Endothelial cell of umbilical vein (primary cell): ENCODE data around the gene PMAIP1. TPM values are rescaled to one million over a fixed set of nuclear protein-coding genes. Genes with fewer than 3 reads are reported as not detected.
A peak's percentile ranks its signal among the peaks of the same experiment; 100 is the strongest.

Source experiments
- BruUV-seq: library from RNA; stranded (reverse); fragments of 400-500 nt; replicated peaks from 2 replicates; lab custom pipeline; 2021; lab: Mats Ljungman, UMichigan
- CTCF ChIA-PET: fragments of 300-600, 350-600 bp; sonication (Branson Sonifier 250); formaldehyde crosslinking; loops from one replicate; lab custom pipeline; 2021; ENCODE audit warnings: antibody characterized with exemption, inconsistent platforms; lab: Charles Lee
- POLR2A ChIA-PET: fragments of 300-600, 350-600 bp; sonication (Branson Sonifier 250); formaldehyde crosslinking; loops from one replicate; lab custom pipeline; 2021; ENCODE audit warnings: antibody characterized with exemption, inconsistent platforms; lab: Charles Lee
- DNase-seq: peaks from one replicate; pipeline ENCODE4 v3.0.0-alpha.2; 2011; ENCODE audit warnings: low read depth, low spot score
- FAIRE-seq: peaks from 2 replicates; lab custom pipeline; 2011; peaks lifted over from hg19 to GRCh38; lab: Jason Lieb, UNC
- H2AFZ ChIP-seq: 2 replicates; pipeline ENCODE4 v1.6.0; 2012; ENCODE audit warnings: low read depth, low read length, control low read depth, inconsistent platforms
- H3K27ac ChIP-seq: 2 replicates; pipeline ENCODE4 v1.5.1; 2011; ENCODE audit warnings: low read depth, mild to moderate bottlenecking, control low read depth, low read length, moderate library complexity; ENCODE audit not compliant: insufficient read depth
- H3K27me3 ChIP-seq, 2 experiments: 2 replicates each; pipeline versions ENCODE4 v1.6.0 to v1.6.1; 2011; ENCODE audit warnings: low read length in 2 of 2, mixed read lengths in 1 of 2; ENCODE audit not compliant: control insufficient read depth in 2 of 2, insufficient read depth in 2 of 2
- H3K36me3 ChIP-seq, 2 experiments: 2 replicates in 1 of 2; 3 replicates in 1 of 2; pipeline ENCODE4 v1.5.1; 2011; ENCODE audit warnings: low read length in 2 of 2, mild to moderate bottlenecking in 1 of 2, moderate library complexity in 1 of 2; ENCODE audit not compliant: control insufficient read depth in 2 of 2, insufficient read depth in 2 of 2; ENCODE audit errors: extremely low read depth in 1 of 2
- H3K4me1 ChIP-seq: 3 replicates; pipeline ENCODE4 v1.5.1; 2011; ENCODE audit warnings: mild to moderate bottlenecking, low read length; ENCODE audit not compliant: control insufficient read depth, insufficient read depth; ENCODE audit errors: extremely low read depth
- H3K4me2 ChIP-seq: 2 replicates; pipeline ENCODE4 v1.6.1; 2011; ENCODE audit warnings: low read length, control low read depth, mixed read lengths; ENCODE audit not compliant: insufficient read depth
- H3K4me3 ChIP-seq, 3 experiments: fragments of 200-600 bp in 1 of 3; sonication (generic), shearing (Covaris generic) in 1 of 3; replicated peaks in 1 of 3; 2 replicates each; pipeline ENCODE4 v1.5.1; 2011 to 2016; ENCODE audit warnings: control low read depth in 3 of 3, low read length in 3 of 3, mild to moderate bottlenecking in 2 of 3, inconsistent platforms in 1 of 3, low read depth in 1 of 3, moderate library complexity in 1 of 3; ENCODE audit not compliant: insufficient read depth in 1 of 3
- H3K79me2 ChIP-seq: 2 replicates; pipeline ENCODE4 v1.6.0; 2012; ENCODE audit warnings: low read length, inconsistent platforms; ENCODE audit not compliant: control insufficient read depth, insufficient read depth
- H3K9ac ChIP-seq: replicated peaks from 2 replicates; pipeline ENCODE3; 2011; ENCODE audit warnings: low read length, control low read depth; ENCODE audit not compliant: insufficient read depth; ENCODE audit errors: extremely low read depth
- H3K9me1 ChIP-seq: replicated peaks from 3 replicates; pipeline ENCODE4 v1.6.0; 2011; ENCODE audit warnings: mild to moderate bottlenecking, low read length; ENCODE audit not compliant: control insufficient read depth, insufficient read depth; ENCODE audit errors: extremely low read depth
- H3K9me3 ChIP-seq: replicated peaks from 2 replicates; pipeline ENCODE4 v1.5.1; 2012; ENCODE audit warnings: low read length, inconsistent platforms; ENCODE audit not compliant: control insufficient read depth, insufficient read depth
- H4K20me1 ChIP-seq: replicated peaks from 2 replicates; pipeline ENCODE3; 2011; ENCODE audit warnings: mild to moderate bottlenecking, low read length; ENCODE audit not compliant: control insufficient read depth, insufficient read depth; ENCODE audit errors: extremely low read depth
- EZH2 ChIP-seq: IDR thresholded peaks from 2 replicates; pipeline ENCODE4 v1.6.1; 2012; ENCODE audit warnings: borderline replicate concordance, low read depth, mild to moderate bottlenecking, moderate library complexity, low read length, inconsistent platforms; ENCODE audit not compliant: severe bottlenecking
- FOS ChIP-seq: IDR thresholded peaks from 2 replicates; pipeline ENCODE4 v1.6.1; 2011; ENCODE audit warnings: mild to moderate bottlenecking, low read length, moderate library complexity, borderline replicate concordance; ENCODE audit not compliant: insufficient read depth
- GATA2 ChIP-seq: IDR thresholded peaks from 2 replicates; pipeline ENCODE4 v1.7.0; 2011; ENCODE audit warnings: low read depth, mild to moderate bottlenecking, moderate library complexity, mixed read lengths, low read length; ENCODE audit not compliant: insufficient read length, insufficient read depth
- JUN ChIP-seq: IDR thresholded peaks from 2 replicates; pipeline ENCODE4 v1.6.1; 2011; ENCODE audit warnings: borderline replicate concordance, low read depth; ENCODE audit not compliant: insufficient read length, insufficient read depth
- MYC ChIP-seq: IDR thresholded peaks from one replicate; pipeline ENCODE4 v1.6.1; 2011; ENCODE audit warnings: mild to moderate bottlenecking, low read depth, low read length
- POLR2A ChIP-seq: IDR thresholded peaks from 2 replicates; pipeline ENCODE4 v1.6.1; 2012; ENCODE audit warnings: low read depth, mild to moderate bottlenecking, control low read depth, low read length
- POLR2AphosphoS5 ChIP-seq: IDR thresholded peaks from 2 replicates; pipeline ENCODE4 v1.6.1; 2012; ENCODE audit warnings: low read depth, mild to moderate bottlenecking, control low read depth, low read length, moderate library complexity; ENCODE audit not compliant: insufficient read depth
- dilution Hi-C: fragments of 300-500 bp; cut with MboI; formaldehyde crosslinking; loops from one replicate; pipeline ENCODE4 v1.15.0; 2019; ENCODE audit warnings: low sequenced_read_pairs; ENCODE audit not compliant: extremely low pct_ligation_motif_present
- intact Hi-C: fragments of 100-400 bp; cut with micrococcal nuclease; formaldehyde crosslinking; loops from one replicate; pipeline ENCODE4 v1.10.0; 2022
- polyA plus RNA-seq, 4 experiments: library from polyadenylated mRNA; depleted of rRNA in 3 of 4; stranded (reverse) in 3 of 4; unstranded in 1 of 4; fragments of >200 nt; gene quantifications; 2 replicates each; pipeline versions ENCODE4 v1.2.1 to v1.2.3, GENCODE V29; 2011 to 2012; ENCODE audit warnings: missing spikeins in 1 of 4
- total RNA-seq: library from RNA; stranded (reverse); gene quantifications from 2 replicates; pipeline ENCODE4 v1.2.3, GENCODE V29; 2021
- TF ChIP-seq, protein P1 (sequence below): IDR thresholded peaks from 2 replicates; pipeline ENCODE4 v1.6.1; 2011; ENCODE audit not compliant: insufficient read depth, insufficient read length
- TF ChIP-seq, protein P2 (sequence below), 2 donors: IDR thresholded peaks; 1 replicate in 1 of 2; 2 replicates in 1 of 2; pipeline ENCODE4 v1.5.1; 2011; ENCODE audit warnings: low read length in 2 of 2, mild to moderate bottlenecking in 2 of 2, moderate library complexity in 2 of 2, control low read depth in 1 of 2, inconsistent platforms in 1 of 2, low read depth in 1 of 2; ENCODE audit not compliant: insufficient read depth in 1 of 2; ENCODE audit errors: extremely low read depth in 1 of 2

Gene PMAIP1
- total and polyA plus RNA-seq, 2 donors (not counting 3 experiments of a cell fraction or from before 2014, with no cell fraction given): 7.6 to 11.9 TPM

DNA sequence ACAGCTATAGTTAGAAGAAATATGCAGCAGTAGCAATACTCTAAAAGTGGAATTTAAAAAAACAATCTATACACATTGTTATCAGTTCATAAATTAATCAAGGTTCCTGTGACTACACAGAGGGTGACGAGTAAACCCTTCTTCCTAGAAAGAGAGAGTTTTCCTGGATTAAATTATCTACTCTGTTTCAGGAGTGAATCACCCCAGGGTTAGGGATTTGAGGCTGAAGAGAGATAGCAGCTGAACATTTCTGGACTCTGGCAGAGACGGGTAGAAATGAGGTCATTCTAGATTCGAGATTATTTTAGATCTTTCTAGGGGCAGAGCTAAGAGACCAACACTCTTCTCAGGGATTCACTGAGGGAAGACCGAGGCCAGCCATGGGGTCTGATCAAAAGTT is 38.8 kb upstream of the PMAIP1 start:
- Histone ChIP-seq H3K27ac (no peak overlapping the region), H2AFZ (no peak overlapping the region), H3K9me1 (no peaks in the 10 kb centered on the region), H3K4me2 (no peak overlapping the region), H3K9ac (no peak overlapping the region), H3K27me3 (peaks cover 0 to 1% of the 10 kb centered on the region in 2 experiments), H3K9me3 (no peaks in the 10 kb centered on the region), H3K79me2 (no peaks in the 10 kb centered on the region), H4K20me1 (no peaks in the 10 kb centered on the region), H3K4me3 (no peak overlapping the region), H3K36me3 (no peaks in the 10 kb centered on the region), H3K4me1 (no peaks in the 10 kb centered on the region)
- intact Hi-C loops: no loop called here
- ChIA-PET POLR2A (no interaction called here), CTCF (interaction anchor here (1.0 kb wide), 1 partner anchor 12 kb away, joined by 3 read pairs; no protein-coding TSS in a partner anchor)
- peak; percentile 12 for TF ChIP-seq GATA2
- peak; percentile 5 for TF ChIP-seq FOS
- TF ChIP-seq, protein P1, sequence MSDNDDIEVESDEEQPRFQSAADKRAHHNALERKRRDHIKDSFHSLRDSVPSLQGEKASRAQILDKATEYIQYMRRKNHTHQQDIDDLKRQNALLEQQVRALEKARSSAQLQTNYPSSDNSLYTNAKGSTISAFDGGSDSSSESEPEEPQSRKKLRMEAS: no peak
- no peak for FAIRE-seq
- DNase-seq: no peak
- BruUV-seq: no TSS peak
- dilution Hi-C loops: no loop called here

DNA sequence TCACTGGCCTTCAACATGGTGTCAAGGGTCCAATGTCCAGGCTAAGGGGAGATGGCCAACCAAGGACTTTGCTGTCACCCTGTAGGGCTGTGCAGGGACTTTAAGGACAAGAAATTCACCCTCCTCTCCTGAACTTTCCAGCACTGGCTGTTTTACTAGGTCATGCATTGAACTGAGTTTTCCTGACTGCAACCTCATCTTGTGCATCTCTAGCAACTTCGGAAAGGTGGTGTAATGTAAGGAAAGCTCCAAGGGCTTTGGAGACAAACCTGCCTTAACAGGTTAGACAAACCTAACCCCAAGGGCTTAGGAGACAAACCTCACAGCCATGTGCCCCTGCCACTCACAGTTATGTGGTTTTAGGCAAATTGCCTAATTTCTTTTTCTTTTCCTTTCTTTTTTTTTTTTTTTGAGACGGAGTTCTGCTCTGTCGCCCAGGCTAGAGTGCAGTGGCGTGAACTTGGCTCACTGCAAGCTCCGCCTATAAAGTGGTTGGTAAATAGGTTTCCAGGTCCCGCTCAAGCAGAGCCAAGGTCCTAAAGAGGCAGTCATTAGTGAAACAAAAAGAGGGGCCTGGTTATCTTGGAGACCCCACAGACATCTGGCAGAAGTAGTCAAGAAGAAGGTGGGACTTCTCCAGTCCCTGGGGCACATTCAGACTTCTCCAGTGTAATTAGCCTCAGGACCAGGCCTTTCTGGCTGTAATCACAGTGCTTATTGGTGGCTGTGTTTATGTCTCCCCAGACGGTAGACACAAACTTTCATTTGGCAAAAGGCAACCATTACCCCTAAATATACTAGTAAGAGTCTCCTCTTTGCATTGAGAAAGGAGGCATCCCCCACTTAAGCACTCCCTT is 37.6 kb upstream of the PMAIP1 start:
- FAIRE-seq: no peak
- Histone ChIP-seq H3K79me2 (no peaks in the 10 kb centered on the region), H3K27me3 (peaks cover 0 to 1% of the 10 kb centered on the region in 2 experiments), H3K4me2 (no peak overlapping the region), H3K9ac (no peak overlapping the region), H3K36me3 (no peaks in the 10 kb centered on the region), H4K20me1 (no peaks in the 10 kb centered on the region), H3K4me1 (no peaks in the 10 kb centered on the region), H2AFZ (no peak overlapping the region), H3K27ac (no peak overlapping the region), H3K9me1 (no peaks in the 10 kb centered on the region), H3K9me3 (no peaks in the 10 kb centered on the region), H3K4me3 (no peak overlapping the region)
- dilution Hi-C loops: no loop called here
- ChIA-PET CTCF (no interaction called here), POLR2A (no interaction called here)
- TF ChIP-seq, protein P2, sequence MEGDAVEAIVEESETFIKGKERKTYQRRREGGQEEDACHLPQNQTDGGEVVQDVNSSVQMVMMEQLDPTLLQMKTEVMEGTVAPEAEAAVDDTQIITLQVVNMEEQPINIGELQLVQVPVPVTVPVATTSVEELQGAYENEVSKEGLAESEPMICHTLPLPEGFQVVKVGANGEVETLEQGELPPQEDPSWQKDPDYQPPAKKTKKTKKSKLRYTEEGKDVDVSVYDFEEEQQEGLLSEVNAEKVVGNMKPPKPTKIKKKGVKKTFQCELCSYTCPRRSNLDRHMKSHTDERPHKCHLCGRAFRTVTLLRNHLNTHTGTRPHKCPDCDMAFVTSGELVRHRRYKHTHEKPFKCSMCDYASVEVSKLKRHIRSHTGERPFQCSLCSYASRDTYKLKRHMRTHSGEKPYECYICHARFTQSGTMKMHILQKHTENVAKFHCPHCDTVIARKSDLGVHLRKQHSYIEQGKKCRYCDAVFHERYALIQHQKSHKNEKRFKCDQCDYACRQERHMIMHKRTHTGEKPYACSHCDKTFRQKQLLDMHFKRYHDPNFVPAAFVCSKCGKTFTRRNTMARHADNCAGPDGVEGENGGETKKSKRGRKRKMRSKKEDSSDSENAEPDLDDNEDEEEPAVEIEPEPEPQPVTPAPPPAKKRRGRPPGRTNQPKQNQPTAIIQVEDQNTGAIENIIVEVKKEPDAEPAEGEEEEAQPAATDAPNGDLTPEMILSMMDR (IDR thresholded peaks at IDR 0.05; ENCODE audit: extremely low read depth in 1 of 2, insufficient read depth in 1 of 2, low read depth in 1 of 2, low read length in 2 of 2): no peak
- TF ChIP-seq JUN (no peak), MYC (no peak), GATA2 (no peak), POLR2AphosphoS5 (no peak), POLR2A (no peak), FOS (no peak), EZH2 (no peak)
- TF ChIP-seq, protein P1: no peak
- DNase-seq: no peak
- intact Hi-C loops: no loop called here
- no TSS peak for BruUV-seq
